Measurements from ENCODE around the gene IGF2.

IGF2 gene

GRCh38 chr11:2103668-2104523 is 35.3 kb downstream of the IGF2 start:
- DNase-seq (ENCODE audit: low read depth in 2 of 2): no peak

GRCh38 chr11:2102883-2103213 is 36.3 kb downstream of the IGF2 start:
- DNase-seq (ENCODE audit: low read depth in 2 of 2): no peak

- no peak for DNase-seq (ENCODE audit: low read depth in 2 of 2)
Measured at GRCh38 chr11:2102132-2102882, 36.9 kb downstream of the IGF2 start.

- no peak for DNase-seq (ENCODE audit: low read depth in 2 of 2)
Measured at GRCh38 chr11:2101171-2101675, 38.0 kb downstream of the IGF2 start.

- no peak for DNase-seq (ENCODE audit: low read depth in 2 of 2)
Measured at GRCh38 chr11:2100361-2101170, 38.6 kb downstream of the IGF2 start.

- DNase-seq (ENCODE audit: low read depth in 2 of 2): no peak
Measured at GRCh38 chr11:2099516-2100349, 39.5 kb downstream of the IGF2 start.

GRCh38 chr11:2098691-2099515 is 40.3 kb downstream of the IGF2 start:
- no peak for DNase-seq (ENCODE audit: low read depth in 2 of 2)

- no peak for DNase-seq (ENCODE audit: low read depth in 2 of 2)
Measured at GRCh38 chr11:2097998-2098690, 41.0 kb downstream of the IGF2 start.

GRCh38 chr11:2097356-2097997 is 41.7 kb downstream of the IGF2 start:
- DNase-seq (ENCODE audit: low read depth in 2 of 2): no peak

GRCh38 chr11:2096919-2097301 is 42.3 kb downstream of the IGF2 start:
- no peak for DNase-seq (ENCODE audit: low read depth in 2 of 2)

- DNase-seq (ENCODE audit: low read depth in 2 of 2): no peak
Measured at GRCh38 chr11:2096011-2096918, 42.9 kb downstream of the IGF2 start.

- no peak for DNase-seq (ENCODE audit: low read depth in 2 of 2)
Measured at GRCh38 chr11:2095542-2095941, 43.6 kb downstream of the IGF2 start.

- DNase-seq (ENCODE audit: low read depth in 2 of 2): no peak
Measured at GRCh38 chr11:2095198-2095520, 44.0 kb downstream of the IGF2 start.

GRCh38 chr11:2094354-2095197 is 44.6 kb downstream of the IGF2 start:
- DNase-seq (ENCODE audit: low read depth in 2 of 2): no peak

GRCh38 chr11:2093575-2094353 is 45.4 kb downstream of the IGF2 start:
- DNase-seq (ENCODE audit: low read depth in 2 of 2): no peak

GRCh38 chr11:2092956-2093412 is 46.2 kb downstream of the IGF2 start:
- peak in 1 of 2 donors; percentile 31 for DNase-seq (ENCODE audit: low read depth in 2 of 2)

All from stimulated activated CD4-positive, alpha-beta T cell treated with anti-CD3 and anti-CD28 coated beads, Interleukin-4, amount 100 ng/mL, for 48 hours (primary cell).